CD14-positive monocyte (primary cell): ENCODE data around the gene CPED1. TPM values are rescaled to one million over a fixed set of nuclear protein-coding genes. Genes with fewer than 3 reads are reported as not detected.
"Not testable (repeated sequence)": the region's sequence is repeated elsewhere in the genome, so short reads cannot be mapped to it uniquely, and the experiment has no call there.

Experiments used
- DNase-seq, 3 donors: peaks; one replicate each; pipeline ENCODE4 v3.0.0-alpha.2; 2011 to 2022
- H2AFZ ChIP-seq: 2 replicates; pipeline ENCODE4 v1.6.0; 2012; ENCODE audit warnings: mild to moderate bottlenecking, low read depth, low read length, inconsistent platforms; ENCODE audit not compliant: insufficient read depth, poor library complexity, severe bottlenecking
- H3K27ac ChIP-seq, 2 donors: 1 replicate in 1 of 2; 2 replicates in 1 of 2; pipeline ENCODE4 v1.5.1; 2012 to 2013; ENCODE audit warnings: low read length in 2 of 2, control low read depth in 1 of 2, inconsistent platforms in 1 of 2, low read depth in 1 of 2, mild to moderate bottlenecking in 1 of 2
- H3K27me3 ChIP-seq, 2 donors: one replicate each; pipeline versions ENCODE4 v1.6.0 to v1.6.1; 2011 to 2013; ENCODE audit warnings: low read length in 2 of 2; ENCODE audit not compliant: control insufficient read depth in 2 of 2, insufficient read depth in 2 of 2
- H3K36me3 ChIP-seq, 2 donors: replicated peaks in 1 of 2; 1 replicate in 1 of 2; 2 replicates in 1 of 2; pipeline versions ENCODE4 v1.5.1 to v1.6.1; 2012 to 2013; ENCODE audit warnings: low read length in 2 of 2, control low read depth in 1 of 2, inconsistent platforms in 1 of 2, mild to moderate bottlenecking in 1 of 2; ENCODE audit not compliant: insufficient read depth in 2 of 2, control insufficient read depth in 1 of 2
- H3K4me1 ChIP-seq, 2 donors: 1 replicate in 1 of 2; 2 replicates in 1 of 2; pipeline versions ENCODE4 v1.5.1 to v1.6.1; 2012 to 2013; ENCODE audit warnings: low read length in 2 of 2, control low read depth in 1 of 2, inconsistent platforms in 1 of 2, mild to moderate bottlenecking in 1 of 2, moderate library complexity in 1 of 2; ENCODE audit not compliant: insufficient read depth in 2 of 2, control insufficient read depth in 1 of 2
- H3K4me2 ChIP-seq: replicated peaks from 2 replicates; pipeline ENCODE3; 2012; ENCODE audit warnings: low read length, moderate library complexity, mild to moderate bottlenecking; ENCODE audit not compliant: poor library complexity, severe bottlenecking; ENCODE audit errors: extremely low read depth
- H3K4me3 ChIP-seq, 3 experiments: fragments of 200-600 bp in 1 of 3; sonication (generic) in 1 of 3; replicated peaks in 1 of 3; 1 replicate in 2 of 3; 2 replicates in 1 of 3; pipeline ENCODE4 v1.5.1; 2011 to 2013; ENCODE audit warnings: low read length in 3 of 3, mild to moderate bottlenecking in 3 of 3, control low read depth in 2 of 3, low read depth in 2 of 3, inconsistent platforms in 1 of 3, moderate library complexity in 1 of 3
- H3K79me2 ChIP-seq: 2 replicates; pipeline ENCODE4 v1.6.0; 2012; ENCODE audit warnings: mild to moderate bottlenecking, control low read depth, inconsistent platforms, low read length, moderate library complexity; ENCODE audit not compliant: insufficient read depth
- H3K9ac ChIP-seq: 2 replicates; pipeline ENCODE4 v1.6.0; 2017; ENCODE audit warnings: low read length, mild to moderate bottlenecking; ENCODE audit not compliant: insufficient read depth, poor library complexity, severe bottlenecking
- H3K9me3 ChIP-seq, 2 donors: replicated peaks in 1 of 2; 1 replicate in 1 of 2; 2 replicates in 1 of 2; pipeline versions ENCODE4 v1.5.1 to v1.6.1; 2012 to 2013; ENCODE audit warnings: low read length in 2 of 2, control low read depth in 1 of 2; ENCODE audit not compliant: control insufficient read depth in 1 of 2, insufficient read depth in 1 of 2
- H4K20me1 ChIP-seq: 2 replicates; pipeline ENCODE4 v1.6.0; 2012; ENCODE audit warnings: mild to moderate bottlenecking, low read length, control low read depth, moderate library complexity; ENCODE audit not compliant: insufficient read depth
- H3K27ac Mint-ChIP-seq, 7 donors: one replicate each; pipeline ENCODE4 v1.8.0; 2020; ENCODE audit warnings: mild to moderate bottlenecking in 7 of 7, mixed read lengths in 7 of 7, moderate library complexity in 6 of 7, inconsistent platforms in 2 of 7
- H3K27me3 Mint-ChIP-seq, 3 donors: one replicate each; pipeline ENCODE4 v1.8.0; 2021 to 2022; ENCODE audit warnings: low read depth in 3 of 3, mild to moderate bottlenecking in 3 of 3, mixed read lengths in 3 of 3, moderate library complexity in 3 of 3, inconsistent platforms in 1 of 3
- H3K36me3 Mint-ChIP-seq, 2 donors: one replicate each; pipeline ENCODE4 v1.8.0; 2020; ENCODE audit warnings: mixed read lengths in 2 of 2, inconsistent platforms in 1 of 2, mild to moderate bottlenecking in 1 of 2
- H3K4me1 Mint-ChIP-seq: one replicate; pipeline ENCODE4 v1.8.0; 2020; ENCODE audit warnings: mild to moderate bottlenecking, mixed read lengths
- H3K4me3 Mint-ChIP-seq, 2 donors: one replicate each; pipeline ENCODE4 v1.8.0; 2020; ENCODE audit warnings: mild to moderate bottlenecking in 2 of 2, mixed read lengths in 2 of 2, moderate library complexity in 1 of 2
- H3K9me3 Mint-ChIP-seq, 7 donors: one replicate each; pipeline ENCODE4 v1.8.0; 2020 to 2022; ENCODE audit warnings: mixed read lengths in 7 of 7, mild to moderate bottlenecking in 6 of 7, moderate library complexity in 6 of 7, inconsistent platforms in 2 of 7
- WGBS: methylation state at CpG from one replicate; pipeline ENCODE4 v1.1.5; 2013; ENCODE audit warnings: missing lambda C conversion rate; ENCODE audit not compliant: insufficient coverage; 5-methylcytosine and 5-hydroxymethylcytosine counted together
- intact Hi-C, 2 donors: fragments of 100-400 bp; cut with micrococcal nuclease; formaldehyde crosslinking; loops; one replicate each; pipeline versions ENCODE4 v1.15.0 to v1.15.1; 2023
- polyA plus RNA-seq, 3 donors: library from polyadenylated mRNA; depleted of rRNA in 1 of 3; unstranded in 2 of 3; stranded (reverse) in 1 of 3; fragments of 300-500 nt in 2 of 3; fragments of >200 nt in 1 of 3; fragmentation: Illumina TruSeq in 2 of 3; gene quantifications; 1 replicate in 2 of 3; 2 replicates in 1 of 3; pipeline ENCODE4 v1.2.3, GENCODE V29; 2012 to 2021
- TF ChIP-seq, protein P1 (sequence below): fragments of 200-600 bp; IDR thresholded peaks from one replicate; pipeline ENCODE4 v1.8.0; 2022; ENCODE audit warnings: antibody characterized with exemption, mild to moderate bottlenecking

CPED1 gene
- polyA plus RNA-seq, 3 donors = 9.8 to 30.0 (median 20.4) TPM

DNA sequence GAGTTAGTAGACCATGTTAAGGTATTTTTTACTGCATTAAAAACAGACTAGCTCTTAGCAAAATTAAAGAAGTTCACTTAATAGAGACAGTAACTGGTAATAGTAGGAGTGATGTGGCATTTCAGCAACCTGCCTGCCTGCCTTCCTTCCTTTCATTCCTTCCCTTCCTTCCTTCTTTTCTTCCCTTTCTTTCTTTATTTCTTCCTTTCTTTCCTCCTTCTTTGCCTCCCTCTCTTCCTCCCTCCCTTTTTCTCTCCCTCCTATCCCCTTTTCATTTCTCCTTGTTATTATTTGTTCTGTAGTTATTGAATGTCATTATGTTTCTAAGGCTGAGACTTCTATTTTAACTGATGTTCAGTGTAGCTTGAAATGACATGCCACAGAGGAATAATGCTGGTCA is 193.8 kb downstream of the CPED1 start:
- intact Hi-C loops = no loop called here

DNA sequence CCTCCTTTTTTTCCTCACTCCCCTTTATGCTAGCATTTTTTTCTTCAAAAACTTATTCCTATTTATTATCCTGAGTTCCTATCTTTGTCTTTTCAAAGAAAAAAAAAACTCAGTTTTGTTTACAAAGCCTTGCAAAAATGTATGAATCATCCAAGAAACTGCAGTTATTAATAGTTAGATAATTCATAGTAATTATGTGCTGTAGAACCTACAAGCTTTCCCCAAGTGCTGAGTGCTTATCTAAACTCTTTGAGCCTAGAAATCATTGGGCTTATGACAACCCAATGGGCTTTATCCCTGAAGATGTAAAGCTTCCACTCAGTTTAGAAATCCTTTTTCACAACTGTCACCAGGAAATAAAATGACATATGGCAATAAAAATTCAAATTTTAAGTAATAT is 194.4 kb downstream of the CPED1 start:
- H3K36me3 ChIP-seq = no peaks in the 10 kb centered on the region
- Mint-ChIP-seq H3K4me3 (no peak overlapping the region), H3K36me3 (no peaks in the 10 kb centered on the region), H3K27ac (no peak overlapping the region), H3K4me1 (peaks cover 7% of the 10 kb centered on the region), H3K27me3 (no peaks in the 10 kb centered on the region), H3K9me3 (no peaks in the 10 kb centered on the region)
- TF ChIP-seq, protein P1, sequence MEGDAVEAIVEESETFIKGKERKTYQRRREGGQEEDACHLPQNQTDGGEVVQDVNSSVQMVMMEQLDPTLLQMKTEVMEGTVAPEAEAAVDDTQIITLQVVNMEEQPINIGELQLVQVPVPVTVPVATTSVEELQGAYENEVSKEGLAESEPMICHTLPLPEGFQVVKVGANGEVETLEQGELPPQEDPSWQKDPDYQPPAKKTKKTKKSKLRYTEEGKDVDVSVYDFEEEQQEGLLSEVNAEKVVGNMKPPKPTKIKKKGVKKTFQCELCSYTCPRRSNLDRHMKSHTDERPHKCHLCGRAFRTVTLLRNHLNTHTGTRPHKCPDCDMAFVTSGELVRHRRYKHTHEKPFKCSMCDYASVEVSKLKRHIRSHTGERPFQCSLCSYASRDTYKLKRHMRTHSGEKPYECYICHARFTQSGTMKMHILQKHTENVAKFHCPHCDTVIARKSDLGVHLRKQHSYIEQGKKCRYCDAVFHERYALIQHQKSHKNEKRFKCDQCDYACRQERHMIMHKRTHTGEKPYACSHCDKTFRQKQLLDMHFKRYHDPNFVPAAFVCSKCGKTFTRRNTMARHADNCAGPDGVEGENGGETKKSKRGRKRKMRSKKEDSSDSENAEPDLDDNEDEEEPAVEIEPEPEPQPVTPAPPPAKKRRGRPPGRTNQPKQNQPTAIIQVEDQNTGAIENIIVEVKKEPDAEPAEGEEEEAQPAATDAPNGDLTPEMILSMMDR = no peak
- H3K9ac ChIP-seq = no peak overlapping the region
- H3K4me2 ChIP-seq = no peak overlapping the region
- no peaks in the 10 kb centered on the region for H3K79me2 ChIP-seq
- DNase-seq = no peak
- no peak overlapping the region for H2AFZ ChIP-seq
- no peaks in the 10 kb centered on the region for H3K9me3 ChIP-seq
- no peaks in the 10 kb centered on the region for H4K20me1 ChIP-seq
- H3K27ac ChIP-seq = no peak overlapping the region
- intact Hi-C loops = no loop called here
- peaks cover 5 to 8% of the 10 kb centered on the region in 2 donors for H3K4me1 ChIP-seq
- H3K27me3 ChIP-seq = no peaks in the 10 kb centered on the region
- no peak overlapping the region for H3K4me3 ChIP-seq

More for the DNA sequence above, 193.8 kb downstream of the CPED1 start:
- H3K36me3 Mint-ChIP-seq = no peaks in the 10 kb centered on the region
- H3K9me3 Mint-ChIP-seq = no peaks in the 10 kb centered on the region
- H3K4me3 ChIP-seq = no peak overlapping the region
- H3K4me3 Mint-ChIP-seq = no peak overlapping the region
- H3K4me1 Mint-ChIP-seq = peaks cover 3% of the 10 kb centered on the region
- no peak overlapping the region for H3K4me2 ChIP-seq
- no peak overlapping the region for H3K27ac ChIP-seq
- H3K9ac ChIP-seq = no peak overlapping the region
- no peak overlapping the region for H3K27ac Mint-ChIP-seq
- no peaks in the 10 kb centered on the region for H4K20me1 ChIP-seq
- H3K27me3 ChIP-seq = no peaks in the 10 kb centered on the region
- TF ChIP-seq, protein P1 = no peak
- H3K9me3 ChIP-seq = no peaks in the 10 kb centered on the region
- no peaks in the 10 kb centered on the region for H3K27me3 Mint-ChIP-seq
- H2AFZ ChIP-seq = no peak overlapping the region
- H3K36me3 ChIP-seq = no peaks in the 10 kb centered on the region
- peaks cover 2 to 3% of the 10 kb centered on the region in 2 donors for H3K4me1 ChIP-seq
- no peaks in the 10 kb centered on the region for H3K79me2 ChIP-seq
- DNase-seq = no peak

DNA sequence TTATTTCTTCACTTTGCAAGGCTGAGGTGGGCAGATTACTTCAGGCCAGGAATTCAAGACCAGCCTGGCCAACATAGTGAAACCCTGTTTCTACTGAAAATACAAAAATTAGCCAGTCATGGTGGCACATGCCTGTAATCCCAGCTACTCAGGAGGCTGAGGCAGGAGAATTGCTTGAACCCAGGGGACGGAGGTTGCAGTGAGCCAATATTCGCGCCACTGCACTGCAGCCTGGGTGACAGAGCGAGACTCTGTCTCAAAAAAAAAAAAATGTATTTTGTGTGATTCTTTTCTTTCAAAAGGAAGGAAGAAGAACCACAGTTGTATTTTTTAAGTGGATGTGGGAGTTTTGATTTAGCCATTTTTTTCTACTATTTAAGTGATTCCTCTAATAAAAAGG is 195.4 kb downstream of the CPED1 start:
- H3K4me1 Mint-ChIP-seq, H3K27me3 ChIP-seq, DNase-seq, H3K36me3 ChIP-seq, intact Hi-C loops, H3K27me3 Mint-ChIP-seq, H3K27ac ChIP-seq, H3K9ac ChIP-seq, H2AFZ ChIP-seq, H3K4me1 ChIP-seq, H3K9me3 Mint-ChIP-seq, H3K36me3 Mint-ChIP-seq, H4K20me1 ChIP-seq, H3K27ac Mint-ChIP-seq, H3K4me3 Mint-ChIP-seq, H3K9me3 ChIP-seq, H3K4me2 ChIP-seq, H3K79me2 ChIP-seq, H3K4me3 ChIP-seq: not testable (repeated sequence)
- WGBS = 96% methylated on average over 4 of the region's 4 CpGs
